Fibroblast of lung (primary cell): ENCODE results near the gene SATL1. TPM values are rescaled to one million over a fixed set of nuclear protein-coding genes. Genes with fewer than 3 reads are reported as not detected.

ENCODE experiments used
- DNase-seq, 2 donors: peaks; one replicate each; pipeline versions ENCODE4 v3.0.0 to v3.0.0-alpha.2; 2010; ENCODE audit warnings: low read depth in 2 of 2
- H2AFZ ChIP-seq: 2 replicates; pipeline ENCODE4 v1.5.1; 2012; ENCODE audit warnings: low read length, control low read depth, inconsistent platforms
- H3K27ac ChIP-seq: 2 replicates; pipeline ENCODE4 v1.5.1; 2011; ENCODE audit warnings: low read length, control low read depth; ENCODE audit not compliant: insufficient read depth
- H3K27me3 ChIP-seq: 2 replicates; pipeline ENCODE4 v1.5.1; 2011; ENCODE audit warnings: mild to moderate bottlenecking, low read length; ENCODE audit not compliant: control insufficient read depth, insufficient read depth
- H3K36me3 ChIP-seq: 2 replicates; pipeline ENCODE4 v1.5.1; 2011; ENCODE audit warnings: low read length; ENCODE audit not compliant: control insufficient read depth, insufficient read depth
- H3K4me1 ChIP-seq: 2 replicates; pipeline ENCODE4 v1.5.1; 2011; ENCODE audit warnings: low read length; ENCODE audit not compliant: control insufficient read depth, insufficient read depth; ENCODE audit errors: extremely low read depth
- H3K4me2 ChIP-seq: 2 replicates; pipeline ENCODE4 v1.5.1; 2011; ENCODE audit warnings: low read length, control low read depth; ENCODE audit not compliant: insufficient read depth; ENCODE audit errors: extremely low read depth
- H3K4me3 ChIP-seq, 4 experiments: fragments of 200-600 bp in 1 of 4; sonication (generic) in 1 of 4; replicated peaks in 1 of 4; 2 replicates each; pipeline ENCODE4 v1.5.1; 2011 to 2016; ENCODE audit warnings: low read length in 4 of 4, low read depth in 3 of 4, mild to moderate bottlenecking in 3 of 4, control low read depth in 2 of 4, inconsistent platforms in 1 of 4, mixed read lengths in 1 of 4; ENCODE audit not compliant: insufficient read depth in 1 of 4; ENCODE audit errors: control extremely low read depth in 1 of 4
- H3K79me2 ChIP-seq: 2 replicates; pipeline ENCODE4 v1.5.1; 2012; ENCODE audit warnings: mild to moderate bottlenecking, low read length, inconsistent platforms; ENCODE audit not compliant: control insufficient read depth, insufficient read depth
- H3K9ac ChIP-seq: 2 replicates; pipeline ENCODE4 v1.5.1; 2011; ENCODE audit warnings: mild to moderate bottlenecking, low read length, control low read depth; ENCODE audit not compliant: insufficient read depth
- H3K9me3 ChIP-seq: 2 replicates; pipeline ENCODE4 v1.5.1; 2012; ENCODE audit warnings: low read depth, low read length; ENCODE audit not compliant: control insufficient read depth, insufficient read depth
- H4K20me1 ChIP-seq: 2 replicates; pipeline ENCODE4 v1.5.1; 2011; ENCODE audit warnings: low read length; ENCODE audit not compliant: control insufficient read depth, insufficient read depth; ENCODE audit errors: extremely low read depth
- EZH2 ChIP-seq: IDR thresholded peaks from 2 replicates; pipeline ENCODE4 v1.5.1; 2012; ENCODE audit warnings: low read length, control low read depth, mild to moderate bottlenecking; ENCODE audit errors: missing control alignments
- polyA plus RNA-seq, 2 donors: library from polyadenylated mRNA; depleted of rRNA in 1 of 2; stranded (reverse) in 1 of 2; unstranded in 1 of 2; fragments of >200 nt; gene quantifications; 2 replicates each; pipeline ENCODE4 v1.2.1, GENCODE V29; 2011 to 2012; ENCODE audit warnings: missing spikeins in 1 of 2
- total RNA-seq: library from RNA; depleted of rRNA; stranded (reverse); fragments of >200 nt; gene quantifications from 2 replicates; pipeline ENCODE4 v1.2.1, GENCODE V29; 2014
- TF ChIP-seq, protein P1 (sequence below), 2 donors: IDR thresholded peaks in 1 of 2; conservative IDR thresholded peaks in 1 of 2; 1 replicate in 1 of 2; 2 replicates in 1 of 2; pipeline ENCODE4 v1.5.1; 2011 to 2012; ENCODE audit warnings: low read length in 2 of 2, control low read depth in 1 of 2, inconsistent platforms in 1 of 2, low read depth in 1 of 2, mild to moderate bottlenecking in 1 of 2

Gene SATL1
- total and polyA plus RNA-seq, 2 donors (not counting 1 experiment from before 2014, with no cell fraction given): not detected

DNA sequence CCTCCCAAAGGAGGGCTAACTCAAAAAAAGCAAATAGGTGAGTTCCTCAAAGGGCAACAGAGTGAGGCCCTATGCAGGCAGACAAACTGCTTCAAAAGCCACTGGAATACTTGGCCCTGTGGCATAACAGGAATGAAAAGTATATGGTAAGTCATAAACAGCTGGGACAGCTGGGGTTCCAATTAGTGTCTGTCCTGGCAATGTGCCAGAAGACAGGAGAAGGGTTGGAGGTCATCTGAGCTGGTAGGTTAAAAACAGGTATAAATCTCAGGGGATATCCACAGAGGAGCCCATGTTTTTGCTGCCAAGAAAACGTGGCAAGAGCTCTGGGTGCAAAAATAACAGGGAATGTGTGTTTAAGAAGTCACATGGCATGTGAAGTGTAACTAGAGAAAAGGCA, 128.3 kb downstream of the SATL1 start:
- Histone ChIP-seq H2AFZ (no peak overlapping the region), H3K27ac (no peak overlapping the region), H3K27me3 (no peaks in the 10 kb centered on the region), H4K20me1 (no peaks in the 10 kb centered on the region), H3K9me3 (no peaks in the 10 kb centered on the region), H3K4me2 (no peak overlapping the region), H3K4me3 (no peak overlapping the region), H3K79me2 (no peaks in the 10 kb centered on the region), H3K9ac (no peak overlapping the region), H3K36me3 (no peaks in the 10 kb centered on the region), H3K4me1 (no peaks in the 10 kb centered on the region)
- no peak for DNase-seq
- TF ChIP-seq EZH2: no peak
- TF ChIP-seq, protein P1, sequence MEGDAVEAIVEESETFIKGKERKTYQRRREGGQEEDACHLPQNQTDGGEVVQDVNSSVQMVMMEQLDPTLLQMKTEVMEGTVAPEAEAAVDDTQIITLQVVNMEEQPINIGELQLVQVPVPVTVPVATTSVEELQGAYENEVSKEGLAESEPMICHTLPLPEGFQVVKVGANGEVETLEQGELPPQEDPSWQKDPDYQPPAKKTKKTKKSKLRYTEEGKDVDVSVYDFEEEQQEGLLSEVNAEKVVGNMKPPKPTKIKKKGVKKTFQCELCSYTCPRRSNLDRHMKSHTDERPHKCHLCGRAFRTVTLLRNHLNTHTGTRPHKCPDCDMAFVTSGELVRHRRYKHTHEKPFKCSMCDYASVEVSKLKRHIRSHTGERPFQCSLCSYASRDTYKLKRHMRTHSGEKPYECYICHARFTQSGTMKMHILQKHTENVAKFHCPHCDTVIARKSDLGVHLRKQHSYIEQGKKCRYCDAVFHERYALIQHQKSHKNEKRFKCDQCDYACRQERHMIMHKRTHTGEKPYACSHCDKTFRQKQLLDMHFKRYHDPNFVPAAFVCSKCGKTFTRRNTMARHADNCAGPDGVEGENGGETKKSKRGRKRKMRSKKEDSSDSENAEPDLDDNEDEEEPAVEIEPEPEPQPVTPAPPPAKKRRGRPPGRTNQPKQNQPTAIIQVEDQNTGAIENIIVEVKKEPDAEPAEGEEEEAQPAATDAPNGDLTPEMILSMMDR (conservative IDR thresholded peaks at IDR 0.05 in 1 of 2, IDR thresholded peaks at IDR 0.05 in 1 of 2; ENCODE audit: low read depth in 1 of 2, low read length in 2 of 2): no peak

GRCh38 chrX:85114776-85115175, 128.8 kb downstream of the SATL1 start:
- Histone ChIP-seq H3K9ac (no peak overlapping the region), H2AFZ (no peak overlapping the region), H3K27ac (no peak overlapping the region), H3K9me3 (no peaks in the 10 kb centered on the region), H3K27me3 (no peaks in the 10 kb centered on the region), H3K36me3 (no peaks in the 10 kb centered on the region), H4K20me1 (no peaks in the 10 kb centered on the region), H3K4me1 (no peaks in the 10 kb centered on the region), H3K79me2 (no peaks in the 10 kb centered on the region), H3K4me2 (no peak overlapping the region), H3K4me3 (no peak overlapping the region)
- TF ChIP-seq, protein P1 (conservative IDR thresholded peaks at IDR 0.05 in 1 of 2, IDR thresholded peaks at IDR 0.05 in 1 of 2; ENCODE audit: low read depth in 1 of 2, low read length in 2 of 2): no peak
- TF ChIP-seq EZH2: no peak
- no peak for DNase-seq

DNA sequence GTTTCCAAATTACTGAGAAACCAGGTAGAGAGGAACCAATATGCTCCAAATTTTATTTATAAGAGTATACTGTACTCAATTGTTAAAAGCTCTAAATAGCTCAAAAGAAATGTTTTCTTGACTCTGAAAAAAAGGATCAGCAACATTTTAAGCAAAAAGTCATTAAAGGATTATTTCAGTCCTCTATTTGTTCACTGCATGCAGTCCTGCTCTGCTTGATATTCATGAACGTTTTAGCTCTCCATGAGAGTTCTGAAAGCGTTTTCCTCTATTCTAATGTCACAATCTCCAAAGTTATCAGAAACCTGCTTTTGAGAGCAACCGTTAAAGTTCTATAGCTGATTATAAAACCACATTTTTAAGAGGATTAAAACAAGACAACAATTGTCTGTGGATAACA, 129.4 kb downstream of the SATL1 start:
- no peaks in the 10 kb centered on the region for H3K4me1 ChIP-seq

More for the DNA sequence above, 129.4 kb downstream of the SATL1 start:
- Histone ChIP-seq H3K4me2 (no peak overlapping the region), H2AFZ (no peak overlapping the region), H3K9ac (no peak overlapping the region), H3K27me3 (no peaks in the 10 kb centered on the region), H3K9me3 (no peaks in the 10 kb centered on the region), H3K36me3 (no peaks in the 10 kb centered on the region), H3K27ac (no peak overlapping the region), H3K79me2 (no peaks in the 10 kb centered on the region), H4K20me1 (no peaks in the 10 kb centered on the region), H3K4me3 (no peak overlapping the region)
- TF ChIP-seq, protein P1 (conservative IDR thresholded peaks at IDR 0.05 in 1 of 2, IDR thresholded peaks at IDR 0.05 in 1 of 2; ENCODE audit: low read depth in 1 of 2, low read length in 2 of 2): no peak
- no peak for TF ChIP-seq EZH2
- DNase-seq: no peak
